Measurements from ENCODE around the gene PLD5. TPM values are rescaled to one million over a fixed set of nuclear protein-coding genes. Genes with fewer than 3 reads are reported as not detected.

Gene PLD5
- total RNA-seq, 1 donor: not detected

DNA sequence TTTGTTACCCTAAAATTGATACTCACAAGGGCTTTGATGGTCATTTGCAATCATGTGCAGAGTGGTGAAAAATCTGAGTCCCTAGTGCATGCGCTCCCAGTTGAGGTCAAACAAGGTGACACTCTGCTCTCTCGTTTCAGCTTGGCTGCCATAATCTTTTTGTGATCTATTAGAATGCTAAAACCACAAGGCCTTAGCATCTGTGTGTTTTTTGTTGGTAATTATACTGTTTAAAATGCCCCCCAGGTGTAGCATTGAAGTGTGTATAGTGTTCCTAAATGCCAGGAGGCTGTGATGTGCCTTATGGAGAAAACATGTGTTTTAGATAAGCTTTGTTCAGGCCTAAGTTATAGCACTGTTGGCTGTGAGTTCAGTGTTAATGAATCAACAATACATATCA lies 89.3 kb downstream of the PLD5 start:
- Histone ChIP-seq H3K9me3 (ENCODE audit: low read depth, low read length) (peaks cover 2% of the 10 kb centered on the region), H3K4me2 (ENCODE audit: insufficient read depth, low read length) (no peak overlapping the region), H3K27me3 (ENCODE audit: insufficient read depth, low read length) (no peaks in the 10 kb centered on the region), H3K79me2 (ENCODE audit: insufficient read depth, low read length) (no peaks in the 10 kb centered on the region), H3K27ac (ENCODE audit: low read depth, low read length) (no peak overlapping the region), H3K4me3 (ENCODE audit: insufficient read depth, low read length) (no peak overlapping the region), H2AFZ (ENCODE audit: low read length) (no peak overlapping the region), H4K20me1 (ENCODE audit: insufficient read depth, low read length) (no peaks in the 10 kb centered on the region), H3K36me3 (ENCODE audit: insufficient read depth, low read length) (no peaks in the 10 kb centered on the region), H3K4me1 (ENCODE audit: insufficient read depth, low read length) (no peaks in the 10 kb centered on the region)
- TF ChIP-seq, protein P1, sequence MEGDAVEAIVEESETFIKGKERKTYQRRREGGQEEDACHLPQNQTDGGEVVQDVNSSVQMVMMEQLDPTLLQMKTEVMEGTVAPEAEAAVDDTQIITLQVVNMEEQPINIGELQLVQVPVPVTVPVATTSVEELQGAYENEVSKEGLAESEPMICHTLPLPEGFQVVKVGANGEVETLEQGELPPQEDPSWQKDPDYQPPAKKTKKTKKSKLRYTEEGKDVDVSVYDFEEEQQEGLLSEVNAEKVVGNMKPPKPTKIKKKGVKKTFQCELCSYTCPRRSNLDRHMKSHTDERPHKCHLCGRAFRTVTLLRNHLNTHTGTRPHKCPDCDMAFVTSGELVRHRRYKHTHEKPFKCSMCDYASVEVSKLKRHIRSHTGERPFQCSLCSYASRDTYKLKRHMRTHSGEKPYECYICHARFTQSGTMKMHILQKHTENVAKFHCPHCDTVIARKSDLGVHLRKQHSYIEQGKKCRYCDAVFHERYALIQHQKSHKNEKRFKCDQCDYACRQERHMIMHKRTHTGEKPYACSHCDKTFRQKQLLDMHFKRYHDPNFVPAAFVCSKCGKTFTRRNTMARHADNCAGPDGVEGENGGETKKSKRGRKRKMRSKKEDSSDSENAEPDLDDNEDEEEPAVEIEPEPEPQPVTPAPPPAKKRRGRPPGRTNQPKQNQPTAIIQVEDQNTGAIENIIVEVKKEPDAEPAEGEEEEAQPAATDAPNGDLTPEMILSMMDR (IDR thresholded peaks at IDR 0.05; ENCODE audit: extremely low read depth, low read depth, low read length): no peak
- no peak for DNase-seq (ENCODE audit: insufficient read length, low spot score, missing footprints)

DNA sequence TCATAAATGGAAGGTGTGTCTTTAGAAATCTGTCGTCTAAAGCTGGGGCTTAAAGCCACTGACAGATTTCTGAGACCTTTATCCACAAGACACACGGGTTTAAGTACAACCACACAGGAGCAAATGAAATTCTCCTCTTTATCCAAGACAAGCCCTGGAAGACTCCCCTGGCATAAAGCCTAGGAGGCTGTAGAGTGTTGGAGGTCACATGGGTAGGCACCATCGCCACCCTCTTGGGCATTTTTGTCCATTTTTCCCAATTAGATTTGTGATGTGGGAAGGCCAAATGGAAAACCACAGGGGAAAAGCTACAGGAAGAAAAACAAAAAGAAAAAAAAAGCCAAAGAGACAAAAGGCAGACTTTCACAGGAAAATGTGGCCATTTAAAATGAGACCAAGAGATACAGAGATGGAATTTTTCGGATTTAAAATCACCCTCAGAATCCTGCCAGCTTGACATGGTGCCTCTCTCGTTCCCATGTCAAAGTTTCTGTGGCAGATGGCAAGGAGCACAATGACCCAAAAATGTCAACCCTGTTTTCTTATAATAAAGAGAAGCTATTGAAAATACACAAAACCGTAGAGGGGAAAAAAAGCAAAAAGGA lies 91.9 kb downstream of the PLD5 start:
- Histone ChIP-seq H3K36me3 (ENCODE audit: insufficient read depth, low read length) (no peaks in the 10 kb centered on the region), H2AFZ (ENCODE audit: low read length) (no peak overlapping the region), H3K27me3 (ENCODE audit: insufficient read depth, low read length) (no peaks in the 10 kb centered on the region), H3K4me3 (ENCODE audit: insufficient read depth, low read length) (no peak overlapping the region), H3K27ac (ENCODE audit: low read depth, low read length) (no peak overlapping the region), H3K4me2 (ENCODE audit: insufficient read depth, low read length) (no peak overlapping the region), H4K20me1 (ENCODE audit: insufficient read depth, low read length) (no peaks in the 10 kb centered on the region), H3K9me3 (ENCODE audit: low read depth, low read length) (peaks cover 2% of the 10 kb centered on the region), H3K79me2 (ENCODE audit: insufficient read depth, low read length) (no peaks in the 10 kb centered on the region), H3K4me1 (ENCODE audit: insufficient read depth, low read length) (no peaks in the 10 kb centered on the region)
- TF ChIP-seq, protein P1 (IDR thresholded peaks at IDR 0.05; ENCODE audit: extremely low read depth, low read depth, low read length): no peak
- DNase-seq (ENCODE audit: insufficient read length, low spot score, missing footprints): no peak

DNA sequence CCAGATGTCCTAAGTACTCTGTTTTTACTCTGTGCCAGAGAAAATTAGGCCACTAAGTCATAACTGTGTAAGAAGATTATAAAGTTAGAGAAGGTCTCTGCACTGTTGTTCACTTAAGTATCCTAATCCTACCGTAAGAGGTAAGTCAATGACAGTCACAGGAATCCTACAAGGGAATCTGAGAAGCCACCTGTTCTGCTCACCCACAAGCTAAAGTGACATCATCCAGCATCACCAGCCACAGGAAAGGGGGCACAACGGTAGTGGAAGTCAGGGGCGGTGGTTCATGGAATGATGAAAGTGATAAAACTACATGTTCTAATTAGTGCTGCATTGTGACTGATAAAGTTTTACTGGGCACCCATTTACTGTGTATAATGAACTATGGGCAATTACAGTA lies 92.7 kb downstream of the PLD5 start:
- H3K79me2 ChIP-seq (ENCODE audit: insufficient read depth, low read length): no peaks in the 10 kb centered on the region

DNA sequence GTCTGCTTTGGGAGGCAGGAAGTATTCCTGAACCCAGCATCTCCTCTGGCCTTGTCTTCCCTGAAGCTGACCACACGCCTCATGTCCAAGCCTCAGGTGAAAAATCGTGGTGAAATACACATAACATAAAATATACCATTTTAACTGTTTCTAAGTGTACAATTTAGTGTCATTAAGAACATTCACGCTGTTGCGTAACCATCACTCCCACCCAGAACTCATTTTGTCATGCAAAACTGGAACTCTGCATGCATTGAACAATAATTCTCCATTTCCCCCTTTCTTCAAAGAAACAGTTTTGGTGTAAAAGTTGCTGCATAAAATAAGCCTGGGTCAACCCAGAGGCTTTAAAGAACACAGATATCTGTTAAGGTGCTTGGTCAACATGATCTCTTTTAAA lies 93.5 kb downstream of the PLD5 start:
- Histone ChIP-seq H3K9me3 (ENCODE audit: low read depth, low read length) (peaks cover 2% of the 10 kb centered on the region), H3K4me1 (ENCODE audit: insufficient read depth, low read length) (no peaks in the 10 kb centered on the region), H3K79me2 (ENCODE audit: insufficient read depth, low read length) (no peaks in the 10 kb centered on the region), H3K4me3 (ENCODE audit: insufficient read depth, low read length) (no peak overlapping the region), H3K27ac (ENCODE audit: low read depth, low read length) (no peak overlapping the region), H4K20me1 (ENCODE audit: insufficient read depth, low read length) (no peaks in the 10 kb centered on the region), H3K36me3 (ENCODE audit: insufficient read depth, low read length) (no peaks in the 10 kb centered on the region), H3K4me2 (ENCODE audit: insufficient read depth, low read length) (no peak overlapping the region), H3K27me3 (ENCODE audit: insufficient read depth, low read length) (no peaks in the 10 kb centered on the region), H2AFZ (ENCODE audit: low read length) (no peak overlapping the region)
- TF ChIP-seq, protein P1 (IDR thresholded peaks at IDR 0.05; ENCODE audit: extremely low read depth, low read depth, low read length): no peak
- DNase-seq (ENCODE audit: insufficient read length, low spot score, missing footprints): no peak

More for the DNA sequence above, 92.7 kb downstream of the PLD5 start:
- Histone ChIP-seq H3K4me1 (ENCODE audit: insufficient read depth, low read length) (no peaks in the 10 kb centered on the region), H4K20me1 (ENCODE audit: insufficient read depth, low read length) (no peaks in the 10 kb centered on the region), H3K4me2 (ENCODE audit: insufficient read depth, low read length) (no peak overlapping the region), H2AFZ (ENCODE audit: low read length) (no peak overlapping the region), H3K27me3 (ENCODE audit: insufficient read depth, low read length) (no peaks in the 10 kb centered on the region), H3K4me3 (ENCODE audit: insufficient read depth, low read length) (no peak overlapping the region), H3K9me3 (ENCODE audit: low read depth, low read length) (peaks cover 2% of the 10 kb centered on the region), H3K27ac (ENCODE audit: low read depth, low read length) (no peak overlapping the region), H3K36me3 (ENCODE audit: insufficient read depth, low read length) (no peaks in the 10 kb centered on the region)
- TF ChIP-seq, protein P1 (IDR thresholded peaks at IDR 0.05; ENCODE audit: extremely low read depth, low read depth, low read length): no peak
- no peak for DNase-seq (ENCODE audit: insufficient read length, low spot score, missing footprints)

All from osteoblast (primary cell).